ENCODE data around the gene CCDC85B. TPM values are rescaled to one million over a fixed set of nuclear protein-coding genes. Genes with fewer than 3 reads are reported as not detected.

The CCDC85B gene
- total RNA-seq, 6 experiments from 2014 or later: 78.9 to 112 (median 87.7) TPM

DNA sequence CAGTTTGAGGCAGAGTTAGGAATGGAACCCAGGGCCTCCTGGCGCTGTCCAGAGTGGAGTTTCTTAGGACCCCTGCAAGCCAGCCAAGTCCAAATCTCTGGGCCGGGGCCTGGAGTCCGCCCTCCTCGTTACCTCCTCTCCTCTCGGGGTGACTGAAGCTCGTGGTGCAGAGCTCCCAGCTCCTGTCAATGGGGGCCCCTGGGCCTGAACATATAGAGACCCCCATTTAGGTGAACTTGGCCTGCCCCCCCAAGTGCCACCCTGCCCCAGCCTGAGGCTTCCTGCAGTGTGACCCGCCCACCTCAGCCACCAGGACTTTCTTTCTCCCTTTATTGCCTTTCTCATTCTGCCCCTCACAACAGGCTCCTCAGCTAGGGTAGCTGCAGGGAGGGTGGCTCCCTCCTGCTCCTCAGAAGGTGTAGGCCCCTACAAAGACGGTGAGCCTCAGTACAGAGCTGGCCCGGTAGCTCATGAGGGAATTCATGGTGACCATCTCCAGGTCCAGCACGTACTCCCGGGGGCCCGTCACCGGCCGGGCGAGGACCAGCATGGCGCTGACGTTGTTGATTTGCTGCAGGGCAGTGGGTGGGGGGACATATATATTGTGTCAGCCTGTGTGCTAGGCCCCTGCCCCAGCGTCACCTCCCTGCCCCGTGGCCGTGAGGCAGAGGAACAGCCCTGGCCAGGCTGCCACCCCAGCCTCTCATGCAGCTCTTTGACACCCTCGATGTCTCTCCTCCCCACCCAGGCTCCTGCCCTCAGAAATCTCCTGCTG is 23.8 kb upstream of the CCDC85B start:
- TF ChIP-seq, protein P1, sequence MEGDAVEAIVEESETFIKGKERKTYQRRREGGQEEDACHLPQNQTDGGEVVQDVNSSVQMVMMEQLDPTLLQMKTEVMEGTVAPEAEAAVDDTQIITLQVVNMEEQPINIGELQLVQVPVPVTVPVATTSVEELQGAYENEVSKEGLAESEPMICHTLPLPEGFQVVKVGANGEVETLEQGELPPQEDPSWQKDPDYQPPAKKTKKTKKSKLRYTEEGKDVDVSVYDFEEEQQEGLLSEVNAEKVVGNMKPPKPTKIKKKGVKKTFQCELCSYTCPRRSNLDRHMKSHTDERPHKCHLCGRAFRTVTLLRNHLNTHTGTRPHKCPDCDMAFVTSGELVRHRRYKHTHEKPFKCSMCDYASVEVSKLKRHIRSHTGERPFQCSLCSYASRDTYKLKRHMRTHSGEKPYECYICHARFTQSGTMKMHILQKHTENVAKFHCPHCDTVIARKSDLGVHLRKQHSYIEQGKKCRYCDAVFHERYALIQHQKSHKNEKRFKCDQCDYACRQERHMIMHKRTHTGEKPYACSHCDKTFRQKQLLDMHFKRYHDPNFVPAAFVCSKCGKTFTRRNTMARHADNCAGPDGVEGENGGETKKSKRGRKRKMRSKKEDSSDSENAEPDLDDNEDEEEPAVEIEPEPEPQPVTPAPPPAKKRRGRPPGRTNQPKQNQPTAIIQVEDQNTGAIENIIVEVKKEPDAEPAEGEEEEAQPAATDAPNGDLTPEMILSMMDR (IDR thresholded peaks at IDR 0.05): no peak
- Mint-ChIP-seq H3K27ac (peak overlapping the region; percentile 29; the same call in 1 of the 2 replicates), H3K4me1 (ENCODE audit: low read depth) (peaks cover 51% of the 10 kb centered on the region), H3K36me3 (ENCODE audit: low read depth) (peaks cover 46% of the 10 kb centered on the region), H3K4me3 (peak overlapping the region; percentile 20; the same call in 1 of the 2 replicates), H3K9me3 (no peaks in the 10 kb centered on the region), H3K27me3 (ENCODE audit: insufficient read depth) (peaks cover 24% of the 10 kb centered on the region)
- DNase-seq: no peak

- H3K4me3 Mint-ChIP-seq: peak overlapping the region; percentile 20; the same call in 1 of the 2 replicates
- H3K4me1 Mint-ChIP-seq (ENCODE audit: low read depth): peaks cover 50% of the 10 kb centered on the region
- H3K36me3 Mint-ChIP-seq (ENCODE audit: low read depth): peaks cover 44% of the 10 kb centered on the region
Observed at GRCh38 chr11:65867284-65868071, 23.0 kb upstream of the CCDC85B start.

GRCh38 chr11:65868076-65868667 is 22.3 kb upstream of the CCDC85B start:
- H3K4me3 Mint-ChIP-seq: no peak overlapping the region
- no peak for DNase-seq
- H3K36me3 Mint-ChIP-seq (ENCODE audit: low read depth): peaks cover 38% of the 10 kb centered on the region
- TF ChIP-seq, protein P1 (IDR thresholded peaks at IDR 0.05): no peak
- peaks cover 28% of the 10 kb centered on the region for H3K27me3 Mint-ChIP-seq (ENCODE audit: insufficient read depth)
- no peak overlapping the region for H3K27ac Mint-ChIP-seq
- H3K9me3 Mint-ChIP-seq: no peaks in the 10 kb centered on the region
- peaks cover 48% of the 10 kb centered on the region for H3K4me1 Mint-ChIP-seq (ENCODE audit: low read depth)

More at GRCh38 chr11:65867284-65868071, 23.0 kb upstream of the CCDC85B start:
- DNase-seq: no peak
- TF ChIP-seq, protein P1 (IDR thresholded peaks at IDR 0.05): no peak
- no peaks in the 10 kb centered on the region for H3K9me3 Mint-ChIP-seq
- H3K27ac Mint-ChIP-seq: peak overlapping the region; percentile 29; the same call in 1 of the 2 replicates
- H3K27me3 Mint-ChIP-seq (ENCODE audit: insufficient read depth): peaks cover 28% of the 10 kb centered on the region

DNA sequence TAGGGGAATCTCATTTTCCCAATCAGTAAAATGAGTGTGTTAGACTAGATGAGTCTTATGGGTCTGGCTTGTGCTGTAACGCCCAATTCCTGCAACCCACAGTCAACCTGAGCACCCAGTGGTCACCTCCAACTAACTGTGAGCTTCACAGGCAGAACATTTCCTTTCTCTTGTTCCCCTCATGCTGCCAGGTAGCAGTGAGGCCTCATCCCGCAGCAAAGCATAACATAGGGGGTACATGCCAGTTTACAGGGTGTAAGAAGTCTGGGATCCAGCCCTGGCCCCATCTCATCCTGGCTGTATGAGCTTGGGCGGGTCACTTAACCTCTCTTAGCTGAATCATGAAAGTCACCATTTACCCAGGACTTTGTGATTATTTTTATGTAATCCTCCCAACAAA is 21.6 kb upstream of the CCDC85B start:
- Mint-ChIP-seq H3K36me3 (ENCODE audit: low read depth) (peaks cover 38% of the 10 kb centered on the region), H3K9me3 (no peaks in the 10 kb centered on the region), H3K4me3 (no peak overlapping the region), H3K27ac (peak overlapping the region; percentile 67), H3K27me3 (ENCODE audit: insufficient read depth) (peaks cover 28% of the 10 kb centered on the region), H3K4me1 (ENCODE audit: low read depth) (peaks cover 49% of the 10 kb centered on the region)
- no peak for DNase-seq
- TF ChIP-seq, protein P1 (IDR thresholded peaks at IDR 0.05): no peak

GRCh38 chr11:65869643-65870306 is 20.7 kb upstream of the CCDC85B start:
- Mint-ChIP-seq H3K36me3 (ENCODE audit: low read depth) (peaks cover 38% of the 10 kb centered on the region), H3K4me1 (ENCODE audit: low read depth) (peaks cover 45% of the 10 kb centered on the region), H3K4me3 (peak overlapping the region; percentile 39; the same call in 1 of the 2 replicates), H3K9me3 (no peaks in the 10 kb centered on the region), H3K27ac (peak overlapping the region; percentile 67), H3K27me3 (ENCODE audit: insufficient read depth) (peaks cover 28% of the 10 kb centered on the region)
- no peak for DNase-seq
- TF ChIP-seq, protein P1 (IDR thresholded peaks at IDR 0.05): no peak
